Gastrocnemius medialis (tissue), 4 donors: Measurements from ENCODE around the gene PPOX. TPM values are rescaled to one million over a fixed set of nuclear protein-coding genes. Genes with fewer than 3 reads are reported as not detected.
A peak's percentile ranks its signal among the peaks of the same experiment; 100 is the strongest.

ENCODE experiments used
- ATAC-seq, 2 donors: fragments of 150-250 bp; one replicate each; pipeline ENCODE4 v1.9.1; 2016
- DNase-seq, 2 donors: peaks; one replicate each; pipeline ENCODE4 v3.0.0-alpha.2; 2019
- H3K27ac ChIP-seq, 4 donors: fragments of 200-600 bp; sonication (generic); 1 replicate in 1 of 4; 2 replicates in 3 of 4; pipeline ENCODE4 v1.5.1; 2016 to 2018; ENCODE audit warnings: mild to moderate bottlenecking in 2 of 4, moderate library complexity in 1 of 4
- H3K27me3 ChIP-seq, 3 donors: fragments of 200-600 bp; sonication (generic) in 2 of 3; 1 replicate in 1 of 3; 2 replicates in 2 of 3; pipeline versions ENCODE4 v1.5.1 to v1.6.0; 2016 to 2019; ENCODE audit warnings: mild to moderate bottlenecking in 1 of 3, moderate library complexity in 1 of 3
- H3K36me3 ChIP-seq, 2 donors: fragments of 200-600 bp; sonication (generic) in 1 of 2; one replicate each; pipeline ENCODE4 v1.5.1; 2017 to 2018
- H3K4me1 ChIP-seq, 2 donors: fragments of 200-600 bp; sonication (generic) in 1 of 2; one replicate each; pipeline ENCODE4 v1.5.1; 2016 to 2017; ENCODE audit warnings: mild to moderate bottlenecking in 2 of 2
- H3K4me3 ChIP-seq, 4 donors: fragments of 200-600 bp; sonication (generic) in 3 of 4; 1 replicate in 1 of 4; 2 replicates in 3 of 4; pipeline ENCODE4 v1.5.1; 2016 to 2019; ENCODE audit warnings: mild to moderate bottlenecking in 2 of 4
- H3K9me3 ChIP-seq, 3 donors: fragments of 200-600 bp; sonication (generic) in 2 of 3; 1 replicate in 1 of 3; 2 replicates in 2 of 3; pipeline ENCODE4 v1.5.1; 2016 to 2019
- POLR2A ChIP-seq, 2 donors: fragments of 450-650 bp; IDR thresholded peaks; one replicate each; pipeline ENCODE4 v1.6.1; 2017; ENCODE audit warnings: antibody characterized with exemption in 2 of 2, mild to moderate bottlenecking in 2 of 2, moderate library complexity in 2 of 2
- in situ Hi-C, 4 donors: fragments of 200-750 bp; cut with MboI; loops; one replicate each; pipeline versions ENCODE4 v1.15.0 to v1.8.0; 2017; ENCODE audit warnings: low sequenced_read_pairs in 4 of 4
- intact Hi-C: fragments of 100-400 bp; cut with DNase I; formaldehyde crosslinking; loops from one replicate; pipeline ENCODE4 v1.15.1; 2023; ENCODE audit warnings: low total_unique reads
- total RNA-seq, 4 donors: library from RNA; depleted of rRNA; stranded (reverse); fragments of >200 nt; gene quantifications; one replicate each; pipeline versions ENCODE4 v1.1.0 to v1.2.3, GENCODE V29; 2016
- TF ChIP-seq, protein P1 (sequence below), 5 experiments: fragments of 450-650 bp in 3 of 5; fragments of 200-600 bp in 2 of 5; sonication (generic) in 2 of 5; IDR thresholded peaks in 4 of 5; conservative IDR thresholded peaks in 1 of 5; 1 replicate in 4 of 5; 2 replicates in 1 of 5; pipeline ENCODE4 v1.5.1; 2016 to 2019; ENCODE audit warnings: antibody characterized with exemption in 5 of 5, mild to moderate bottlenecking in 3 of 5, moderate library complexity in 3 of 5

Gene PPOX
- total RNA-seq, 4 donors from 2014 or later: 4.0 to 14.7 (median 7.3) TPM

DNA sequence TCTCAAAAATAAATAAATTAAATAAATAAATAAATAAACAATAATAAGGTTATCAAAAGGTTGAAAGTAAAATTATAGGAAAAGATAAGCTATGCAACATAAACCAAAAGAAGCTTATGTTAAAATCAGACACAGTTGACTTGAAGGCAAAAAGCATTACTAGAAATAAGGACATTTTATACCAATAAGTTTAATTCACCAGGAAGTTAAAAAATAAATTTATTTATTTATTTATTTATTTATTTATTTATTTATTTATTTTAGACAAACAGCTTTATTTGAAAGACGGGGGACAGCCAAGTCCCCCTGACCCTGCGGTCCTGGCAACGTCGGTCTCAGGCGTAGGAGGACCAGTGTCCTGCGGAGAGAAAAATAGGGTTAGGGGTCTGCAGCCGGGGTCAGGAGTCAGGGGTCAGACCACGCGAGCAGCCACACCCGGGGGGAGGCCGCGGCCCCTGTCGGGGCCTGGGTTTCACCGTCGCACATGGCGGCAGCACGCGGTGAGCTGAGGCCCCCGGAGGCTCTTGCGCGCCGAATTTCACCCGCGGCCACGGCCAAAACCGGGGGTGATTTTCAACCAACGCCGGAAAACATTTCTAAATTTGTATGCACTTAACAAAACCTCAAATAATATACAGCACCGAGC, 25.3 kb upstream of the PPOX start:
- DNase-seq (no peak), ATAC-seq (no peak)
- no peak overlapping the region for H3K27ac ChIP-seq
- no peaks in the 10 kb centered on the region for H3K9me3 ChIP-seq
- H3K4me1 ChIP-seq: peaks cover 16 to 24% of the 10 kb centered on the region in 2 donors
- in situ Hi-C loops: no loop called here
- intact Hi-C loops: no loop called here
- no peak for TF ChIP-seq POLR2A (IDR thresholded peaks at IDR 0.05)
- TF ChIP-seq, protein P1, sequence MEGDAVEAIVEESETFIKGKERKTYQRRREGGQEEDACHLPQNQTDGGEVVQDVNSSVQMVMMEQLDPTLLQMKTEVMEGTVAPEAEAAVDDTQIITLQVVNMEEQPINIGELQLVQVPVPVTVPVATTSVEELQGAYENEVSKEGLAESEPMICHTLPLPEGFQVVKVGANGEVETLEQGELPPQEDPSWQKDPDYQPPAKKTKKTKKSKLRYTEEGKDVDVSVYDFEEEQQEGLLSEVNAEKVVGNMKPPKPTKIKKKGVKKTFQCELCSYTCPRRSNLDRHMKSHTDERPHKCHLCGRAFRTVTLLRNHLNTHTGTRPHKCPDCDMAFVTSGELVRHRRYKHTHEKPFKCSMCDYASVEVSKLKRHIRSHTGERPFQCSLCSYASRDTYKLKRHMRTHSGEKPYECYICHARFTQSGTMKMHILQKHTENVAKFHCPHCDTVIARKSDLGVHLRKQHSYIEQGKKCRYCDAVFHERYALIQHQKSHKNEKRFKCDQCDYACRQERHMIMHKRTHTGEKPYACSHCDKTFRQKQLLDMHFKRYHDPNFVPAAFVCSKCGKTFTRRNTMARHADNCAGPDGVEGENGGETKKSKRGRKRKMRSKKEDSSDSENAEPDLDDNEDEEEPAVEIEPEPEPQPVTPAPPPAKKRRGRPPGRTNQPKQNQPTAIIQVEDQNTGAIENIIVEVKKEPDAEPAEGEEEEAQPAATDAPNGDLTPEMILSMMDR (IDR thresholded peaks at IDR 0.05 in 4 of 5, conservative IDR thresholded peaks at IDR 0.05 in 1 of 5): no peak
- H3K4me3 ChIP-seq: no peak overlapping the region
- H3K27me3 ChIP-seq: no peaks in the 10 kb centered on the region
- no peaks in the 10 kb centered on the region for H3K36me3 ChIP-seq

GRCh38 chr1:161145832-161146231, 20.4 kb upstream of the PPOX start:
- intact Hi-C loops: no loop called here
- no peak for ATAC-seq
- no peaks in the 10 kb centered on the region for H3K9me3 ChIP-seq

DNA sequence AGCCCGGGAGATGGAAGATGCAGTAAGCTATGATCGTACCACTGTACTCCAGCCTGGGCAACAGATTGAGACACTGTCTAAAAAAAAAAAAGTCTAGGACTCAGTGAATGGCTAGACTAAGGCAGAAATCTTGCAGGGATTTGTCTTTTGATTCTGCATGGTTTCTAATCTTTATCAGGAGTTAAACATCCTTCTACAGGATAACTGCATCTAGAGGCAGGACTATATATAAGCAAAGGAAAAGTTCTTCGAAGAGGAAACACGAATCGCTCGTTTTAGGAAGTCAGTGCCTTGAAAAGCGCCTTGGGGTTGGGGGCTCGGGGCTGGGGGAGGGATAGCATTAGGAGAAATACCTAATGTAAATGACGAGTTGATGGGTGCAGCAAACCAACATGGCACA, 13.1 kb upstream of the PPOX start:
- ATAC-seq: no peak
- no peak for DNase-seq
- peak overlapping the region; percentile 73 to 96 (median 82) for H3K4me3 ChIP-seq
- TF ChIP-seq POLR2A (IDR thresholded peaks at IDR 0.05): no peak
- TF ChIP-seq, protein P1 (IDR thresholded peaks at IDR 0.05 in 4 of 5, conservative IDR thresholded peaks at IDR 0.05 in 1 of 5): no peak
- intact Hi-C loops: loop anchor here (1.0 to 10.0 kb wide), 3 partner anchors 20 to 808 kb away; partner anchors contain the start of genes COPA, NCSTN, NIT1 and PFDN2
- H3K4me1 ChIP-seq: peaks cover 9 to 14% of the 10 kb centered on the region in 2 donors
- no peaks in the 10 kb centered on the region for H3K27me3 ChIP-seq
- H3K9me3 ChIP-seq: no peaks in the 10 kb centered on the region
- H3K36me3 ChIP-seq: peaks cover 0 to 11% of the 10 kb centered on the region in 2 donors
- peak overlapping the region; percentile 88 to 98 (median 92) for H3K27ac ChIP-seq
- in situ Hi-C loops: loop anchor here in 1 of 4 donors (10.0 kb wide), 1 partner anchor 108 kb away; the partner anchor contains the start of gene USF1

More at GRCh38 chr1:161145832-161146231, 20.4 kb upstream of the PPOX start:
- no peak for DNase-seq
- Histone ChIP-seq H3K4me3 (no peak overlapping the region), H3K4me1 (no peaks in the 10 kb centered on the region), H3K27ac (no peak overlapping the region), H3K27me3 (no peaks in the 10 kb centered on the region), H3K36me3 (no peaks in the 10 kb centered on the region)
- in situ Hi-C loops: no loop called here
- TF ChIP-seq, protein P1 (IDR thresholded peaks at IDR 0.05 in 4 of 5, conservative IDR thresholded peaks at IDR 0.05 in 1 of 5): no peak
- no peak for TF ChIP-seq POLR2A (IDR thresholded peaks at IDR 0.05)

GRCh38 chr1:161153682-161154337, 12.4 kb upstream of the PPOX start, which contains the start of gene UFC1:
Gene UFC1, plus strand, starts transcription at chr1:161153978. Its CDS starts 20 bp downstream, at chr1:161153998.
- TF ChIP-seq, protein P1 (IDR thresholded peaks at IDR 0.05 in 4 of 5, conservative IDR thresholded peaks at IDR 0.05 in 1 of 5): no peak
- peak in 1 of 2 donors; percentile 26 for TF ChIP-seq POLR2A (IDR thresholded peaks at IDR 0.05)
- Histone ChIP-seq H3K27me3 (no peaks in the 10 kb centered on the region), H3K9me3 (no peaks in the 10 kb centered on the region), H3K36me3 (peaks cover 0 to 12% of the 10 kb centered on the region in 2 donors), H3K4me1 (peaks cover 9 to 18% of the 10 kb centered on the region in 2 donors), H3K27ac (peak within 1 kb of the TSS; percentile 88 to 98 (median 92)), H3K4me3 (peak within 1 kb of the TSS; percentile 73 to 96 (median 82))
- intact Hi-C loops: loop anchor here (1.0 to 10.0 kb wide), 3 partner anchors 21 to 809 kb away; partner anchors contain the start of genes COPA, NCSTN, NIT1 and PFDN2
- ATAC-seq: peak; percentile 97 to 98
- DNase-seq: peak; percentile 68 to 74
- in situ Hi-C loops: loop anchor here in 1 of 4 donors (10.0 kb wide), 1 partner anchor 109 kb away; the partner anchor contains the start of gene USF1
